Right cardiac atrium (tissue), 5 donors: Measurements from ENCODE around the gene PTPN4. TPM values are rescaled to one million over a fixed set of nuclear protein-coding genes. Genes with fewer than 3 reads are reported as not detected.
"Not testable (repeated sequence)": the region's sequence is repeated elsewhere in the genome, so short reads cannot be mapped to it uniquely, and the experiment has no call there.

Experiments used
- ATAC-seq, 2 donors: fragments of 200-7000 bp; cut with Tn5 transposase; one replicate each; pipeline versions ENCODE4 v1.8.0 to v1.9.1; 2020; ENCODE audit warnings: moderate library complexity in 2 of 2, mild to moderate bottlenecking in 1 of 2
- DNase-seq, 3 donors: peaks; one replicate each; pipeline ENCODE4 v3.0.0-alpha.2; 2020
- H3K27ac ChIP-seq: one replicate; pipeline ENCODE4 v1.5.1; 2013; ENCODE audit warnings: mild to moderate bottlenecking, low read length, control low read depth, moderate library complexity
- H3K27me3 ChIP-seq: one replicate; pipeline ENCODE4 v1.6.1; 2013; ENCODE audit not compliant: control insufficient read depth, insufficient read depth
- H3K4me1 ChIP-seq: one replicate; pipeline ENCODE4 v1.6.1; 2013; ENCODE audit warnings: low read length; ENCODE audit not compliant: control insufficient read depth, insufficient read depth
- H3K4me3 ChIP-seq: one replicate; pipeline ENCODE4 v1.5.1; 2013; ENCODE audit warnings: low read length, control low read depth
- H3K9me3 ChIP-seq: one replicate; pipeline ENCODE4 v1.6.1; 2013; ENCODE audit warnings: low read length; ENCODE audit not compliant: control insufficient read depth
- WGBS: extraction: QIAGEN DNeasy Blood & Tissue Kit; methylation state at CpG from one replicate; pipeline ENCODE4 v1.1.7; 2013; 5-methylcytosine and 5-hydroxymethylcytosine counted together
- intact Hi-C, 4 donors: fragments of 100-400 bp; cut with DNase I; formaldehyde crosslinking; loops; one replicate each; pipeline versions ENCODE4 v1.11.0 to v1.14.0; 2022 to 2023
- polyA plus RNA-seq: library from polyadenylated mRNA; stranded (reverse); fragments of 200-250 nt; gene quantifications from one replicate; pipeline ENCODE4 v1.2.3, GENCODE V29; 2013
- total RNA-seq, 4 donors: library from RNA; stranded (reverse); fragmentation: NEBNext Ultra II Directional; extraction: Animal tissue kit (Norgen Biotek cat#: 25700); gene quantifications; one replicate each; pipeline ENCODE4 v1.2.1, GENCODE V29; 2021
- donor health status: healthy with polysubstance abuse.
- donor health status: DM: no; HTN: yes; CAD: no.
- donor health status: DM: no; HTN: no; CAD: no.
- donor health status: DM: no; HTN: yes; CAD: no; lungs with severe emphysema.
- donor health status: DM: yes; HTN: yes; CAD: no.

The PTPN4 gene
- total and polyA plus RNA-seq, 5 donors: 6.5 to 42.6 (median 35.0) TPM

DNA sequence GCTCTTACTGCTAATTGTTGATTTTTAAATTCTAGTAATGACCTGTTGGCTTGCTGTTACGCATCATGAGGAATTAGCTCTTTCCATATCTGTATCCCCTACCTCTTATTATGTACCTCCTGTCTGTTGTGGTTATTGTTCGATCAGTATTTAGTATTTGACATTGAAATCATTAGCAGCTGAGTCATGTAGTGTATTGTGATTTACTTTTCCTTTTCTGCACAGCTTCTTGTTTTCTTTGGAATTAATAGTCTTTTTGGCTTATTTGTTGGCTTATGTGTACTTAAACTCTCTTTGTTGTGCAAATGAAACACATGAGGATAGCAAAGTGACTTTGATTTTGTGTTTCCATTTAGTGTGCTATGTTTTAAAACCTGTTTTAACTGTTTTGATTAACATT, 257.5 kb downstream of the PTPN4 start:
- no peak for ATAC-seq
- Histone ChIP-seq H3K9me3 (no peaks in the 10 kb centered on the region), H3K27ac (no peak overlapping the region), H3K27me3 (no peaks in the 10 kb centered on the region), H3K4me3 (no peak overlapping the region), H3K4me1 (no peaks in the 10 kb centered on the region)
- intact Hi-C loops: no loop called here
- no peak for DNase-seq
- 90% methylated on average over 2 of the region's 2 CpGs for WGBS

DNA sequence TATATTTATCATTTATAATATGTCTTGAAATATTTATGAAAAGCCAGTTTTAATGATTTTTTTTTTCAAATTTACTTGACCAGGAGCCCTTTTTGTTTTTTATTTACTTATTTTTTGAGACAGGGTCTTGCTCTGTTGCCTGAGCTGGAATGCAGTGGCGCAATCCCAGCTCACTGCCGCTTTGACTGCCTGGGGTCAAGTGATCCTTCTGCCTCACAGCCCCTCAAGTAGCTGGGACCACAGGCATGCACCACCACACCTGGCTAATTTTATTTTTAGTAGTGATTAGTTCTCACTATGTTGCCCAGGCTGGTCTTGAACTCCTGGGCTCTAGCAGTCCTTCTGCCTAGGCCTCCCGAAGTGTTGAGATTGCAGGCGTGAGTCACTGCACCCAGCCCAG, 258.8 kb downstream of the PTPN4 start:
- Histone ChIP-seq H3K27ac (no peak overlapping the region), H3K9me3 (no peaks in the 10 kb centered on the region), H3K4me3 (no peak overlapping the region), H3K27me3 (no peaks in the 10 kb centered on the region), H3K4me1 (no peaks in the 10 kb centered on the region)
- intact Hi-C loops: no loop called here
- ATAC-seq (no peak), DNase-seq (no peak)
- 90% methylated on average over 4 of the region's 4 CpGs for WGBS

DNA sequence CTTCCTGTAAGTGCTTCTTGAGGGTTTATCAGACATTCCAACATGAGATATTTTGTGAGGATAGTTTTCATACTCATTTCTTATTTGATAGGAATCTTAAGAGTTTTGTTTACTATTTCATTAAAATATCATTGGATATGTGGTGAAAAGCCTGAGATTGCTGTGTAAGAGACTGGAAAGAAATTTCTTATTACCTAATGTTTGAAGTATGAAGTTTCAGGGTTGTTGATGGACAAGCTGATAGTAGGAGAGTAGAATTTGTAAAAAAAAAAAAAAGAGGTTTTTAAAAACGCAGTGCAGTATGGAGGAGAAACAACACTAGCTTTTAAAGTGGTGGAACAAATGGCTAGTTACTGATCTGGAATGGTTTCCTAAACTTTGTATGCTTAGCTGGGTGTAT, 260.8 kb downstream of the PTPN4 start:
- intact Hi-C loops: no loop called here
- DNase-seq (no peak), ATAC-seq (no peak)
- H3K27ac ChIP-seq: no peak overlapping the region
- WGBS: 71% methylated on average over 1 of the region's 1 CpG
- no peak overlapping the region for H3K4me3 ChIP-seq
- no peaks in the 10 kb centered on the region for H3K27me3 ChIP-seq
- H3K4me1 ChIP-seq: no peaks in the 10 kb centered on the region
- no peaks in the 10 kb centered on the region for H3K9me3 ChIP-seq

DNA sequence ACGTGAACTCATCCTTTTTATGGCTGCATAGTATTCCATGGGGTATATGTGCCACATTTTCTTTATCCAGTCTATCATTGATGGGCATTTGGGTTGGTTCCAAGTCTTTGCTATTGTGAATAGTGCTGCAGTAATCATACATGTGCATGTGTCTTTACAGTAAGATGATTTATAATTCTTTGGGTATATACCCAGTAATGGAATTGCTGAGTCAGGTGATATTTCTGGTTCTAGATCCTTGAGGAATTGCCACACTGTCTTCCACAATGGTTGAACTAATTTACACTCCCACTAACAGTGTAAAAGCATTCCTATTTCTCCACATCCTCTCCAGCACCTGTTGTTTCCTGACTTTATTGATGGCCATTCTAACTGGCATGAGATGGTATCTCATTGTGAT, 262.8 kb downstream of the PTPN4 start:
- ATAC-seq, DNase-seq, H3K4me1 ChIP-seq, H3K9me3 ChIP-seq, H3K27ac ChIP-seq, H3K4me3 ChIP-seq, H3K27me3 ChIP-seq, intact Hi-C loops: not testable (repeated sequence)
- 93% methylated on average over 1 of the region's 1 CpG for WGBS

DNA sequence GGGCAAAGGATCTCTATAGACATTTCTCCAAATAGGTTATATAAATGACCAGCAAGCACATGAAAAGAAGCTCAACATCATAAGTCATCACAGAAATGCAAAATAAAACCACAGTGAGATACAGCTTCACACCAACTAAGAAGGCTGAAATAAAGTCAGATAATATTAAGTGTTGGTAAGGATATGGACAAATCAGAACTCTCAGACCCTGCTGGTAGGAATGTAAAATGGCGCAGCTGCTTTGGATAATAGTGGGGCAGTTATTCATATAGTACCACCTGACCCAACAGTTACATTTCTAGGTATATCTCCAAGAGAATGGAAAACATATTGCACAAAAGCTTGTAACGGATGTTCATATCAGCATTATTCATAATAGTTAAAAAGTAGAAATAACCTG, 267.2 kb downstream of the PTPN4 start:
- intact Hi-C loops: no loop called here
- no peaks in the 10 kb centered on the region for H3K27me3 ChIP-seq
- no peaks in the 10 kb centered on the region for H3K4me1 ChIP-seq
- 98% methylated on average over 2 of the region's 2 CpGs for WGBS
- H3K9me3 ChIP-seq: no peaks in the 10 kb centered on the region
- H3K4me3 ChIP-seq: no peak overlapping the region
- DNase-seq (no peak), ATAC-seq (no peak)
- H3K27ac ChIP-seq: no peak overlapping the region

DNA sequence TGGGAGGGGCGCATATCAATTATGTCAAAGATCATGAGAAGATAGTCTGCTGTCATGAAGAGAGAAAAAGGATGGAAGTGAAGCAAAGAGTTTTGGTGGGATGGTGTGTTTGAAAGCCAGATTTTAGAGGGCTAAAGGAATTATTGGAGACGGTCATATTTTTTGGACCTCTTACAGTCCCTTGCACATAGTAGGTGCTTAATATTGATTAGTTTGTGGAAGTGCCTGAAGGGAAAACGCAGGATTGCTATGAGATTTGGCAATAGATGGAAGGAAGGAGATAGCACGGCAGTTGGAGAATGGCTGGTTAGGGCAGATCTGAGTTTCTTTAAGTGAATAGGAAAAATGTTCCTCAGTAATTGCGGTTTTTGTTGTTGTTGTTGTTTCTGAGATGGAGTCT, 269.1 kb downstream of the PTPN4 start:
- DNase-seq: no peak
- no peak for ATAC-seq
- Histone ChIP-seq H3K9me3 (no peaks in the 10 kb centered on the region), H3K27me3 (no peaks in the 10 kb centered on the region), H3K27ac (no peak overlapping the region), H3K4me3 (no peak overlapping the region), H3K4me1 (no peaks in the 10 kb centered on the region)
- 94% methylated on average over 5 of the region's 5 CpGs for WGBS
- intact Hi-C loops: no loop called here

DNA sequence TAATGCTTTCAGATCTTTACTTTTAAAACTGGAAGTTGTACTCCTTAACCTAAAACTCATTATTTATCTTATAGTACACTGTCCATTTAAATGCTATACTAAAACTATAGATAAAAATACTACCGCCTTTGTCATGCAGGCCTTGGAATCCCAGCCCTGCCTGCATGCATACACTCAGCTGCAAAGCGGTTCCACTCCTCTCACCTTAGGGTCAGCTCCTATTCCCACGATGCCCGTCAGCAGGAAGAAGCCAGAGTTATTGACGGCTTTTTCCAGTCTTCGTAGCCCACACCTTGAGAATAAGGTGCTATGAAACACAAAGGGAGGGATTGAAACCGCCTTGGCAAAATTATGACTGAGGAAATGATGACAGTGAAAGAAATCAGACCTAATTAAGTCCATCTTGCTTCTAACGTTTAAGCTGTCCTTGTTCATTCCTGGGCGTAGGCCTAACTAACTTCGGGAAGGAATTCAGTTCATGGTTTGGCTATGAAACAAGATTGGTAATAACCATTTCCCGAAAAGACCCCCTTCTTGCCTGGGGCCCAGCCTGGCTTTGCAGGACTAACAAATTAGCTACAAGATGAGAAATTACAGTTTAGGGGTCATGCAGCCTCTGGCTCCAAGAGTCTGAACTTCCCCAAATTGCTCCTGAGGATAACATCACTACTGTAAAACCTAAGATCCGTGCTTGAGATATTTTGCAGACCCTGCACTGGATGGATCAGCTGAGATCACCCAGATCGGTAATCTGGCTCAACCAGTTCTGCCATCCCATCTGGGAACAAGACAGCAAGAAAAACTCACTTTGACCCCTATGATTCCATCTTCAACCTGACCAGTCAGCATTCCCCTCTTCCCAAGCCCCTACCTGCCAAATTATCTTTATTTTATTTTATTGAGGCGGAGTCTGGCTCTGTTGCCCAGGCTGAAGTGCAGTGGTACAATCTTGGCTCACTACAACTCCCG, 270.2 kb downstream of the PTPN4 start:
- WGBS: 86% methylated on average over 15 of the region's 15 CpGs
- no peak overlapping the region for H3K27ac ChIP-seq
- intact Hi-C loops: loop anchor here in 1 of 4 donors (10.0 kb wide), 1 partner anchor 175 kb away; no protein-coding TSS in a partner anchor
- DNase-seq (no peak), ATAC-seq (no peak)
- H3K4me3 ChIP-seq: no peak overlapping the region
- no peaks in the 10 kb centered on the region for H3K9me3 ChIP-seq
- H3K4me1 ChIP-seq: peaks cover 2% of the 10 kb centered on the region
- no peaks in the 10 kb centered on the region for H3K27me3 ChIP-seq

DNA sequence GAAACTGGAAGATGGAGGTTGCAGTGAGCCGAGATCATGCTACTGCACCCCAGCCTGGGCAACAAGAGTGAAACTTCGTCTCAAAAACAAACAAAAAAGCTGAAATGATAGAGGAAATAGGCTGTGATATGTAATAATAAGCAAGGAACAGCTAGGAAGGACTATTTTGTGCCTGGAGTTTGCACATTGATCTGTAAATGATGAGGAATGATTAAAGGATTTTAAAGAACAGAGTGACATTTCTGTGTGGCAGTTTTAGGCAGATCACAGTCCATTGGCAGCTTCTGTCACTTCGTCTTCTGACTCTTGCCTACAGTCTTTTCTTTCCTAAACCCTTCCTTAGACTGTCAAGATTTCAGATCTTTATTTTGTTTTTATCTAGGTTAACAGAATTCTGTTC, 272.6 kb downstream of the PTPN4 start:
- no peak for ATAC-seq
- Histone ChIP-seq H3K4me1 (peaks cover 2% of the 10 kb centered on the region), H3K27me3 (no peaks in the 10 kb centered on the region), H3K27ac (no peak overlapping the region), H3K4me3 (no peak overlapping the region), H3K9me3 (no peaks in the 10 kb centered on the region)
- intact Hi-C loops: loop anchor here in 1 of 4 donors (10.0 kb wide), 1 partner anchor 177 kb away; no protein-coding TSS in a partner anchor
- WGBS: 86% methylated on average over 3 of the region's 3 CpGs
- DNase-seq: no peak

Other genes with a start within 250 kb of the PTPN4 start
- under 1 TPM in 2 of 4 donors, not detected in 2; 0.38 to 0.40 TPM for gene SCTR, start 235.4 kb upstream of the PTPN4 start, total RNA-seq
- 0.50 TPM for gene SCTR, start 235.4 kb upstream of the PTPN4 start, polyA plus RNA-seq
- gene CFAP221, start 215.5 kb upstream of the PTPN4 start, total RNA-seq: 1 to 10 TPM; 1.5 to 3.7 (median 2.2) TPM
- gene CFAP221, start 215.5 kb upstream of the PTPN4 start, polyA plus RNA-seq: 0.63 TPM
- gene TMEM177, start 80.7 kb upstream of the PTPN4 start, total RNA-seq: 10 to 100 TPM in 2 of 4 donors, 1 to 10 TPM in 2; 6.6 to 10.9 (median 9.9) TPM
- 10.7 TPM for gene TMEM177, start 80.7 kb upstream of the PTPN4 start, polyA plus RNA-seq